ENCODE data around the gene CLP1. TPM values are rescaled to one million over a fixed set of nuclear protein-coding genes. Genes with fewer than 3 reads are reported as not detected.
"Not testable (repeated sequence)": the region's sequence is repeated elsewhere in the genome, so short reads cannot be mapped to it uniquely, and the experiment has no call there.

The CLP1 gene
- total and polyA plus RNA-seq, 11 donors, result 3.0 to 11.9 (median 8.2) TPM

- no peaks in the 10 kb centered on the region for H3K9me3 ChIP-seq
- H3K27me3 ChIP-seq, result no peaks in the 10 kb centered on the region
- intact Hi-C loops (cut with DNase I), result no loop called here
- DNase-seq, result no peak
- H3K27ac ChIP-seq, result no peak overlapping the region
- H3K4me1 ChIP-seq, result no peaks in the 10 kb centered on the region
- H3K36me3 ChIP-seq, result peaks cover 7 to 99% (median 89%) of the 10 kb centered on the region in 9 donors
- no peak for TF ChIP-seq POLR2A (IDR thresholded peaks at IDR 0.05)
- TF ChIP-seq CTCF (IDR thresholded peaks at IDR 0.05), result no peak
- WGBS, 4 donors, result 54 to 60% (median 59%) methylated on average over 3 of the region's 3 CpGs
- no peak overlapping the region for H3K4me3 ChIP-seq
- no peak for ATAC-seq
Measured at GRCh38 chr11:57700425-57700824, 42.9 kb downstream of the CLP1 start.

- intact Hi-C loops (cut with DNase I), result no loop called here
- ATAC-seq (no peak), DNase-seq (no peak)
- no peak for TF ChIP-seq CTCF (IDR thresholded peaks at IDR 0.05)
- no peak for TF ChIP-seq POLR2A (IDR thresholded peaks at IDR 0.05)
- Histone ChIP-seq H3K4me3 (no peak overlapping the region), H3K9me3 (no peaks in the 10 kb centered on the region), H3K36me3 (peaks cover 0 to 80% (median 59%) of the 10 kb centered on the region in 9 donors), H3K27me3 (no peaks in the 10 kb centered on the region), H3K27ac (no peak overlapping the region), H3K4me1 (peaks cover 0 to 2% (median 0%) of the 10 kb centered on the region in 12 donors)
- 90 to 94% (median 92%) methylated on average over 4 of the region's 4 CpGs for WGBS, 4 donors
Measured at GRCh38 chr11:57703341-57703740, 45.8 kb downstream of the CLP1 start.

- Histone ChIP-seq H3K36me3 (peaks cover 0 to 71% (median 51%) of the 10 kb centered on the region in 9 donors), H3K27me3 (no peaks in the 10 kb centered on the region), H3K27ac (no peak overlapping the region), H3K4me1 (peaks cover 0 to 9% (median 0%) of the 10 kb centered on the region in 12 donors), H3K9me3 (no peaks in the 10 kb centered on the region), H3K4me3 (no peak overlapping the region)
- DNase-seq (no peak), ATAC-seq (no peak)
- intact Hi-C loops (cut with DNase I), result no loop called here
- no peak for TF ChIP-seq POLR2A (IDR thresholded peaks at IDR 0.05)
- no peak for TF ChIP-seq CTCF (IDR thresholded peaks at IDR 0.05)
- 85 to 90% (median 87%) methylated on average over 6 of the region's 6 CpGs for WGBS, 4 donors
Measured at GRCh38 chr11:57704932-57705331, 47.4 kb downstream of the CLP1 start.

- H3K4me1 ChIP-seq, result peaks cover 0 to 12% (median under 1%) of the 10 kb centered on the region in 12 donors
- H3K4me3 ChIP-seq; ATAC-seq; H3K27ac ChIP-seq; H3K27me3 ChIP-seq; H3K9me3 ChIP-seq; DNase-seq; intact Hi-C loops (cut with DNase I): not testable (repeated sequence)
- WGBS, 4 donors, result 88 to 93% (median 92%) methylated on average over 8 of the region's 8 CpGs
- peaks cover 0 to 66% (median 46%) of the 10 kb centered on the region in 9 donors for H3K36me3 ChIP-seq
Measured at GRCh38 chr11:57705432-57705831, 47.9 kb downstream of the CLP1 start.

GRCh38 chr11:57709802-57710367 is 52.3 kb downstream of the CLP1 start:
- WGBS, 4 donors, result 92 to 97% (median 94%) methylated on average over 5 of the region's 5 CpGs

More at GRCh38 chr11:57709802-57710367, 52.3 kb downstream of the CLP1 start:
- no peaks in the 10 kb centered on the region for H3K27me3 ChIP-seq
- peaks cover 0 to 23% (median 8%) of the 10 kb centered on the region in 9 donors for H3K36me3 ChIP-seq
- ATAC-seq (no peak), DNase-seq (no peak)
- TF ChIP-seq POLR2A (IDR thresholded peaks at IDR 0.05) (no peak), CTCF (IDR thresholded peaks at IDR 0.05) (no peak)
- intact Hi-C loops (cut with DNase I), result loop anchor here in 3 of 10 donors (5.0 kb wide), 3 partner anchors 43 to 867 kb away; partner anchors contain the start of genes ZDHHC5 (in 2 of the 3), LPXN (in 1 of the 3) and ZFP91 (in 1 of the 3)
- H3K27ac ChIP-seq, result no peak overlapping the region
- no peaks in the 10 kb centered on the region for H3K9me3 ChIP-seq
- H3K4me1 ChIP-seq, result peaks cover 0 to 42% (median 30%) of the 10 kb centered on the region in 12 donors
- no peak overlapping the region for H3K4me3 ChIP-seq

Data from heart left ventricle (tissue), 16 donors.